Astrocyte (in vitro differentiated cells and primary cell): ENCODE data around the gene KIAA1328. TPM values are rescaled to one million over a fixed set of nuclear protein-coding genes. Genes with fewer than 3 reads are reported as not detected.

Experiments
- DNase-seq: peaks from one replicate; pipeline ENCODE4 v3.0.0-alpha.2; 2010; ENCODE audit warnings: low read depth
- FAIRE-seq: peaks from 2 replicates; lab custom pipeline; 2011; peaks lifted over from hg19 to GRCh38; lab: Jason Lieb, UNC
- H2AFZ ChIP-seq: 2 replicates; pipeline ENCODE4 v1.6.0; 2012; ENCODE audit warnings: low read depth, low read length, inconsistent platforms
- H3K27ac ChIP-seq: 2 replicates; pipeline ENCODE4 v1.5.1; 2011; ENCODE audit warnings: low read depth, low read length, inconsistent platforms
- H3K27me3 ChIP-seq: 2 replicates; pipeline ENCODE4 v1.6.0; 2011; ENCODE audit warnings: low read length, inconsistent platforms; ENCODE audit not compliant: insufficient read depth
- H3K36me3 ChIP-seq: 2 replicates; pipeline ENCODE4 v1.5.1; 2011; ENCODE audit warnings: low read length, inconsistent platforms; ENCODE audit not compliant: insufficient read depth
- H3K4me1 ChIP-seq: 2 replicates; pipeline ENCODE4 v1.5.1; 2011; ENCODE audit warnings: low read length, inconsistent platforms; ENCODE audit not compliant: insufficient read depth
- H3K4me2 ChIP-seq: 2 replicates; pipeline ENCODE4 v1.6.0; 2012; ENCODE audit warnings: low read length, inconsistent platforms
- H3K4me3 ChIP-seq: 2 replicates; pipeline ENCODE4 v1.5.1; 2011; ENCODE audit warnings: low read depth, mild to moderate bottlenecking, low read length, inconsistent platforms; ENCODE audit not compliant: insufficient read depth
- H3K79me2 ChIP-seq: 2 replicates; pipeline ENCODE4 v1.6.0; 2012; ENCODE audit warnings: mild to moderate bottlenecking, low read length, inconsistent platforms; ENCODE audit not compliant: insufficient read depth
- H3K9ac ChIP-seq: 2 replicates; pipeline ENCODE4 v1.6.0; 2012; ENCODE audit warnings: mild to moderate bottlenecking, low read length, inconsistent platforms
- H3K9me3 ChIP-seq: 2 replicates; pipeline ENCODE4 v1.5.1; 2012; ENCODE audit warnings: low read depth, mild to moderate bottlenecking, low read length, inconsistent platforms; ENCODE audit not compliant: insufficient read depth
- H4K20me1 ChIP-seq: 2 replicates; pipeline ENCODE4 v1.6.0; 2012; ENCODE audit warnings: low read length, inconsistent platforms; ENCODE audit not compliant: insufficient read depth
- H3K27ac Mint-ChIP-seq: one replicate; pipeline ENCODE4 v1.8.0; 2021; ENCODE audit warnings: mild to moderate bottlenecking, mixed read lengths; ENCODE audit not compliant: unreplicated experiment
- H3K27me3 Mint-ChIP-seq: one replicate; pipeline ENCODE4 v1.8.0; 2021; ENCODE audit warnings: low read depth, mixed read lengths; ENCODE audit not compliant: unreplicated experiment
- H3K36me3 Mint-ChIP-seq: one replicate; pipeline ENCODE4 v1.8.0; 2021; ENCODE audit warnings: low read depth, mixed read lengths; ENCODE audit not compliant: unreplicated experiment
- H3K4me1 Mint-ChIP-seq: one replicate; pipeline ENCODE4 v1.8.0; 2021; ENCODE audit warnings: low read depth, mixed read lengths; ENCODE audit not compliant: unreplicated experiment
- H3K4me3 Mint-ChIP-seq: one replicate; pipeline ENCODE4 v1.8.0; 2021; ENCODE audit warnings: mild to moderate bottlenecking, moderate library complexity, mixed read lengths; ENCODE audit not compliant: unreplicated experiment
- H3K9me3 Mint-ChIP-seq: one replicate; pipeline ENCODE4 v1.8.0; 2021; ENCODE audit warnings: mild to moderate bottlenecking, mixed read lengths; ENCODE audit not compliant: unreplicated experiment
- EZH2 ChIP-seq: IDR thresholded peaks from 2 replicates; pipeline ENCODE4 v1.6.1; 2012; ENCODE audit warnings: mild to moderate bottlenecking, low read length, inconsistent platforms; ENCODE audit not compliant: insufficient read depth
- total RNA-seq: library from RNA; stranded (reverse); gene quantifications from 2 replicates; pipeline ENCODE4 v1.2.1, GENCODE V29; 2021
- TF ChIP-seq, protein P1 (sequence below): IDR thresholded peaks from 2 replicates; pipeline ENCODE4 v1.5.1; 2011; ENCODE audit warnings: low read depth, mild to moderate bottlenecking, inconsistent platforms, low read length, moderate library complexity; ENCODE audit not compliant: insufficient read depth

Gene KIAA1328
- total RNA-seq, 1 donor from 2014 or later, result 3.7 TPM

- Mint-ChIP-seq H3K9me3 (no peaks in the 10 kb centered on the region), H3K27ac (no peak overlapping the region), H3K4me1 (no peaks in the 10 kb centered on the region), H3K27me3 (no peaks in the 10 kb centered on the region), H3K4me3 (no peak overlapping the region), H3K36me3 (peaks cover 3% of the 10 kb centered on the region)
- Histone ChIP-seq H4K20me1 (no peaks in the 10 kb centered on the region), H3K36me3 (no peaks in the 10 kb centered on the region), H3K27ac (no peak overlapping the region), H3K9ac (no peak overlapping the region), H2AFZ (no peak overlapping the region), H3K4me1 (no peaks in the 10 kb centered on the region), H3K9me3 (no peaks in the 10 kb centered on the region), H3K27me3 (no peaks in the 10 kb centered on the region), H3K4me3 (no peak overlapping the region), H3K4me2 (no peak overlapping the region), H3K79me2 (no peaks in the 10 kb centered on the region)
- no peak for FAIRE-seq
- DNase-seq, result no peak
- no peak for TF ChIP-seq EZH2
- TF ChIP-seq, protein P1, sequence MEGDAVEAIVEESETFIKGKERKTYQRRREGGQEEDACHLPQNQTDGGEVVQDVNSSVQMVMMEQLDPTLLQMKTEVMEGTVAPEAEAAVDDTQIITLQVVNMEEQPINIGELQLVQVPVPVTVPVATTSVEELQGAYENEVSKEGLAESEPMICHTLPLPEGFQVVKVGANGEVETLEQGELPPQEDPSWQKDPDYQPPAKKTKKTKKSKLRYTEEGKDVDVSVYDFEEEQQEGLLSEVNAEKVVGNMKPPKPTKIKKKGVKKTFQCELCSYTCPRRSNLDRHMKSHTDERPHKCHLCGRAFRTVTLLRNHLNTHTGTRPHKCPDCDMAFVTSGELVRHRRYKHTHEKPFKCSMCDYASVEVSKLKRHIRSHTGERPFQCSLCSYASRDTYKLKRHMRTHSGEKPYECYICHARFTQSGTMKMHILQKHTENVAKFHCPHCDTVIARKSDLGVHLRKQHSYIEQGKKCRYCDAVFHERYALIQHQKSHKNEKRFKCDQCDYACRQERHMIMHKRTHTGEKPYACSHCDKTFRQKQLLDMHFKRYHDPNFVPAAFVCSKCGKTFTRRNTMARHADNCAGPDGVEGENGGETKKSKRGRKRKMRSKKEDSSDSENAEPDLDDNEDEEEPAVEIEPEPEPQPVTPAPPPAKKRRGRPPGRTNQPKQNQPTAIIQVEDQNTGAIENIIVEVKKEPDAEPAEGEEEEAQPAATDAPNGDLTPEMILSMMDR, result no peak
These were observed 89.0 kb downstream of the KIAA1328 start for GRCh38 chr18:36917907-36918306.

DNA sequence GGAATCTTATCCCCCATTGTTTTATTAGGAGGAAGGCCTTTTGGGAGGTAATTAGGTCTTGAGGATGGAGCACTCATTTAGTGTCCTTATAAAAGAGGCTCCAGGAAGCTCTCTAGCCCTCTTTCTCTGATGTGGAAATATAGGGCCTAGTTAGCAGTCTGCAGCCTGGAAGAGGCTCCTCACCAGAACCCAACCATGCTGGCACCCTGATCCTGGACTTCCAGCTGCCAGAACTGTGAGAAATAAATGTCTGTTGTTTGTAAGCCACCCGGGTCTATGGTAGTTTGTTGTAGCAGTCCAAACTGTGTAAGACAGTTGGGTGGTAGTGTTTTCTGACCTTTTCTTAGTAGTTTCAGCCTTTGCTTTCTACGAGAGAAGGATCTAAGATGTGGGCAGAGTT is 100.7 kb downstream of the KIAA1328 start:
- no peak for FAIRE-seq
- H3K27ac Mint-ChIP-seq, result no peak overlapping the region
- DNase-seq, result no peak
- no peaks in the 10 kb centered on the region for H3K9me3 ChIP-seq
- H3K36me3 Mint-ChIP-seq, result no peaks in the 10 kb centered on the region
- no peak overlapping the region for H3K4me3 ChIP-seq
- no peaks in the 10 kb centered on the region for H3K36me3 ChIP-seq
- no peak overlapping the region for H3K27ac ChIP-seq
- H3K9me3 Mint-ChIP-seq, result no peaks in the 10 kb centered on the region
- H4K20me1 ChIP-seq, result peaks cover 3% of the 10 kb centered on the region
- no peaks in the 10 kb centered on the region for H3K27me3 Mint-ChIP-seq
- H3K4me1 Mint-ChIP-seq, result peaks cover 1% of the 10 kb centered on the region
- no peak overlapping the region for H2AFZ ChIP-seq
- H3K27me3 ChIP-seq, result no peaks in the 10 kb centered on the region
- no peak overlapping the region for H3K4me2 ChIP-seq
- TF ChIP-seq EZH2, result no peak
- TF ChIP-seq, protein P1, result no peak
- H3K4me1 ChIP-seq, result no peaks in the 10 kb centered on the region
- no peak overlapping the region for H3K4me3 Mint-ChIP-seq
- no peaks in the 10 kb centered on the region for H3K79me2 ChIP-seq
- H3K9ac ChIP-seq, result no peak overlapping the region

DNA sequence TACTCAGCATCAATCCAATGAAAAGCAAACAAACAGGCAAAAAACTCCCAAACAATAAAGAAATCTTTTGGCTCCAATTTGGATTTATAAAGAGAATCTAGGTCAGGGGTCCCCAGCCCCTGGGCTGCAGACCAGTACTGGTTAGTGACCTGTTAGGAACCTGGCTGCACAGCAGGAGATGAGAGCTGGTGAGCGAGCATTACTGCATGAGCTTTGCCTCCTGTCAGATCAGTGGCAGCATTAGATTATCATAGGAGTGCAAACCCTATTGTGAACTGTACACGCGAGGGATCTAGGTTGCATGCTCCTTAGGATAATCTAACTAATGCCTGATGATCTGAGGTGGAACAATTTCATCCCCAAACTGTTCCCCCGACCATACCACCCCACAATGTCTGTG is 102.2 kb downstream of the KIAA1328 start:
- H3K9me3 Mint-ChIP-seq, result no peaks in the 10 kb centered on the region
- no peaks in the 10 kb centered on the region for H3K36me3 Mint-ChIP-seq
- FAIRE-seq, result no peak

More for the DNA sequence above, 102.2 kb downstream of the KIAA1328 start:
- Mint-ChIP-seq H3K4me3 (no peak overlapping the region), H3K27me3 (no peaks in the 10 kb centered on the region), H3K4me1 (peaks cover 4% of the 10 kb centered on the region), H3K27ac (no peak overlapping the region)
- no peak overlapping the region for H2AFZ ChIP-seq
- no peak overlapping the region for H3K9ac ChIP-seq
- no peaks in the 10 kb centered on the region for H3K79me2 ChIP-seq
- H3K36me3 ChIP-seq, result no peaks in the 10 kb centered on the region
- no peak for DNase-seq
- no peaks in the 10 kb centered on the region for H3K27me3 ChIP-seq
- H3K4me2 ChIP-seq, result no peak overlapping the region
- no peak for TF ChIP-seq EZH2
- TF ChIP-seq, protein P1, result no peak
- peaks cover 7% of the 10 kb centered on the region for H3K4me1 ChIP-seq
- H3K4me3 ChIP-seq, result no peak overlapping the region
- no peak overlapping the region for H3K27ac ChIP-seq
- peaks cover 9% of the 10 kb centered on the region for H4K20me1 ChIP-seq
- H3K9me3 ChIP-seq, result no peaks in the 10 kb centered on the region
